GM12874 (cell line): Measurements from ENCODE around the gene CERS6.

ENCODE experiments used
- TF ChIP-seq, protein P1 (sequence below): IDR thresholded peaks from 2 replicates; pipeline ENCODE4 v1.5.1; 2011; ENCODE audit warnings: low read depth, mild to moderate bottlenecking, control low read depth, low read length, moderate library complexity; ENCODE audit not compliant: insufficient read depth

CERS6 gene

DNA sequence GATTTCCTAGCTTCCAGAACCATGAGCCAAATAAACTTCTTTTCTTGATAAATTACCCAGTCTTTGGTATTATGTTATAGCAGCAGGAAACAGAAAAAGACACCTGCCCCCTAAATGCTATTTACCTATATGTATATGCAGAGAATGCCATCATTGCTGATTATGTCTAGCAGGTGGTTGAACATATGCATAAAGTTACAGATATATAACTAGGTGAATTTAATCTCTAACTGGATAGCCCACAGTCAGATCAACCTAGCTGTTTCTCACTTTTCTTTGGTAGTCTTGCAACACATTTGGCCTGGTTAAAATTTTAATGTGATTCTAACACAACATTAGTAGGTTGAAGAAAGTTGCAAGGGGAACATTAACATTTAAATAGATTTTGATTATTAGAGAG lies 7.1 kb upstream of the CERS6 start:
- TF ChIP-seq, protein P1, sequence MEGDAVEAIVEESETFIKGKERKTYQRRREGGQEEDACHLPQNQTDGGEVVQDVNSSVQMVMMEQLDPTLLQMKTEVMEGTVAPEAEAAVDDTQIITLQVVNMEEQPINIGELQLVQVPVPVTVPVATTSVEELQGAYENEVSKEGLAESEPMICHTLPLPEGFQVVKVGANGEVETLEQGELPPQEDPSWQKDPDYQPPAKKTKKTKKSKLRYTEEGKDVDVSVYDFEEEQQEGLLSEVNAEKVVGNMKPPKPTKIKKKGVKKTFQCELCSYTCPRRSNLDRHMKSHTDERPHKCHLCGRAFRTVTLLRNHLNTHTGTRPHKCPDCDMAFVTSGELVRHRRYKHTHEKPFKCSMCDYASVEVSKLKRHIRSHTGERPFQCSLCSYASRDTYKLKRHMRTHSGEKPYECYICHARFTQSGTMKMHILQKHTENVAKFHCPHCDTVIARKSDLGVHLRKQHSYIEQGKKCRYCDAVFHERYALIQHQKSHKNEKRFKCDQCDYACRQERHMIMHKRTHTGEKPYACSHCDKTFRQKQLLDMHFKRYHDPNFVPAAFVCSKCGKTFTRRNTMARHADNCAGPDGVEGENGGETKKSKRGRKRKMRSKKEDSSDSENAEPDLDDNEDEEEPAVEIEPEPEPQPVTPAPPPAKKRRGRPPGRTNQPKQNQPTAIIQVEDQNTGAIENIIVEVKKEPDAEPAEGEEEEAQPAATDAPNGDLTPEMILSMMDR: no peak

DNA sequence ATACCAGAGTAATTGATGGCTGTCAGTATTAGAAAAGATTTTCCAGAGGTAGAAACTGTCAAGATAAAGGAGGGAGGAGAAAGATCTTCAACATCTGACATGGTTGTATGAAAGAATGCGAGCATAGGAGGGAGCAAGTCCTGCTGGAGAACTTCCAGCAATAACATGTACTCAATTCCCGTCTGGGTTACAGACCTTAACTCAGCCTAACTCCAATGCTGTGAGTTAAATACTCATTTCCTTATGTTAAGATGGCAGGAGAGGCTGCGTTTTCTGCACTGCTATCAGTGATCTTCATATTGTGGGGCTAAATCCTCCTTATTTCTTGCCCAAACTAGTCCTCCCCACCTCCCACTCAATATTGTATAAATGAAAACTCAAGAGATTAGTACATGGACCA lies 6.7 kb upstream of the CERS6 start:
- TF ChIP-seq, protein P1: no peak

DNA sequence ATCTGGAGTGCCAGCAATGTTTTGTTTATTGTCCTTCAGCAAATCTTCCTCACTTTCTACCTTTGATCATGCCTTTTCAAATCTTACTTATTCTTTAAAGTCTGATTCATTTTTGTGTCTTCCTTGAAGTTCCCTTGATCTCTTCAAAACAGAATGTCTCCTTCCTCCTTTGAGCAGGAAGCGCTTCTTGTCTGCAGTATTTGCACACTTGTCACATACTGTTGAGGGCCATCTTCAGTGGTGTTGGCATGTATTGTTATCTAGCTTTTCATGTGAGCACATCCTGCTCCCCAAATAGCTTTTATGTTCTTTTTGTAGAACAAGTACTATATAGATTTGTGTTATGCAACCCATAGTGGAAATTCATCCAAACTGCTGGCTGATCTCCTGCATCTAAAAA lies 5.9 kb upstream of the CERS6 start:
- TF ChIP-seq, protein P1: no peak

DNA sequence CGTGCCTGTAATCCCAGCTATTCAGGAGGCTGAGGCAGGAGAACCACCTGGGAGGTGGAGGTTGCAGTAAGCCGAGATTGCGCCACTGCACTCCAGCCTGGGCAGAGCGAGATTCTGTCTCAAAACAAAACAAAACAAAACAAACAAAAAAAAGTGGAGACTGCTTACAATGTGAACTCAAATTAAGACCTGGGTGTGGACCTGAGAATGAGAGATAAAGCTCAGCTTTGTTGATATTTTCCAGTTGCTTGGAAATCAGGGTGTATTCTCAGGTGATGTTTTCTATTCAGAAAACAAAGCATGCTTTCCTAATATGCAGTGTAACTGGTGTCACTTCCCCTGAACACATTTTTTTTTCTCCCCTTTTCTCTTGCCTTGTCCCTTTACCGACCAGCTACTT lies 5.3 kb upstream of the CERS6 start:
- TF ChIP-seq, protein P1: no peak

DNA sequence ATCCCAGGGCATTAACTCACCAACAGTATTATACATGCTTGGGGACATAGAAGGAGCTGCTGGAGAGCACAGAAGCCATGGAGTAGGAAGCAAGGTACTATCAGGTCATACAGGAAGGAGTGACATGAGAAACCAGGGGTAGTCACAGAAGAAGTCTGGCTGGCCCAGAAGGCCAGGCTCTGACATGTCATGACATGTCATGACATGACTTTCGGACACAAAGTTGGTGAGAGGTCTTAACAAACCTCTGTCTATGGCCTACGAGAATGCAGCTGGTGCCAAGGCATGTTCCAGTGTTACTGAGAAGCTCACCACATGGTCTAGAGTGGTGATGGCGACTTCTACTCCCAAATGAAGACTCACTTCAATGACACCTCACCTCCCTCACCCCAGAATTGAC lies 3.3 kb upstream of the CERS6 start:
- TF ChIP-seq, protein P1: no peak

DNA sequence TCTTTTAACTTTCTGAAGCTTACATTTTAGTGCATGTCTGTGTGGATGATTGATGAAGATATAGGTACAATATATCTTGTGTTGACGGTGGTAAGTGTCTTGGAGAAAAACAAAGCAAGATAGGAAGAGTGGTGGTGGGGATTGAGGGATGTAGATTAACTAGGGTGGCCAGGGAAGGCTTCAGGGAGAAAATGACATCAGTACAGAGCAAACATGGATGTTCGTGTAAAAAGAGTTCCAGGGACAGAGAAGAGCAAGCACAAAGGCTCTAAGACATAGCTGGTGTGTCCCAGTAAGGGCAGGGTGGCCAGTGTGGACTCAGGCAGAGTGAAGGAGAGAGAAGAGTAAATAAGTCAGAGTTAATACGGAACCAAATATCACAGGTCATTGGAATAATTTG lies 2.7 kb upstream of the CERS6 start:
- TF ChIP-seq, protein P1: no peak

DNA sequence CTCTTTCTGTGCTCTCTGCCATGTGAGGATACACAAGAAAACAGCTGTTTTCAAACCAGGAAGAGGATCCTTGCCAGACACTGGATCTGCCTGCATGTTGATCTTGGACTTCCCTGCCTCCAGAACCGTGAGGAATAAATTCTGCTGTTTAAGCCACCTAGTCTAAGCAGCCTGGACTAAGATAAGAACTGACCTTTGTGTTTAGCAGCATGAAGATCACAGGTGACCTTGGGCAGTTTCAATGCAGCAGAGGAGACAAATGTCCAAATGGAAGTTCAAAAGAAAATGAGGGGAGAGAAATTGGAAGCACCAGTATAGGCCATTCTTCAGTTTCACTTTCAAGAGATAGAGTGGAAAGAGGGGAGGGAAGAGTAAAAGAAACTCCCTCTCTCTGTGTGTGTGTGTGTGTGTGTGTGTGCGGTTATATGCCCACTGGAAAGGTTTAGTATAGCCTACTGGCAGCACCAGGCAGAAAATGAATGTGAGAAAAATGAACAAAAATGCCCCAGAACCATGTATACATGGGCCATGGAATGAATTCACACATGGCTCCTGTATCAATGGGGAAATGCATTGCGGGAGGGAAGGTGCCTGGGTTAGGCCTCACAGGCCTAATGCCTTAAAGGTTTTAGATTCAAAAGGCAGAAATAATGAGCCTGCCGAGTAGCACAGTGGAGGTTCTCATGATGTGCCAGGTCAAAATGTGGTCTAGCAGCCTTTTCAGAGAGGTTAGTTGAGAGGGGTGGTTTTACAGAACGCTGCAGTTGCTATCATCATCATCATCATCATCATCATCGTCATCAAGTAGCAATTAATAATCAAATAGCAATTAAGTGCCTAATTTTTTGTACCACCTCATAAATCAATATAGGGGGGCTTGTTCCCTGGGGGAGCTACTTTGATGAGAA lies 1.1 kb upstream of the CERS6 start:
- TF ChIP-seq, protein P1: no peak
